Esophagus muscularis mucosa (tissue), 4 donors: ENCODE data around the gene FKBP1A. TPM values are rescaled to one million over a fixed set of nuclear protein-coding genes. Genes with fewer than 3 reads are reported as not detected.

ENCODE experiments used
- DNase-seq: peaks from one replicate; pipeline ENCODE4 v3.0.0-alpha.2; 2017; ENCODE audit errors: extremely low spot score
- H3K27ac ChIP-seq, 4 donors: fragments of 200-600 bp; sonication (generic); replicated peaks in 1 of 4; 1 replicate in 3 of 4; 2 replicates in 1 of 4; pipeline ENCODE4 v1.5.1; 2016 to 2019; ENCODE audit warnings: mild to moderate bottlenecking in 1 of 4
- H3K27me3 ChIP-seq, 4 donors: fragments of 200-600 bp; sonication (generic); one replicate each; pipeline versions ENCODE4 v1.5.1 to v1.6.0; 2016 to 2019
- H3K36me3 ChIP-seq, 4 donors: fragments of 200-600 bp; sonication (generic); one replicate each; pipeline ENCODE4 v1.5.1; 2016 to 2019
- H3K4me1 ChIP-seq, 4 donors: fragments of 200-600 bp; sonication (generic); one replicate each; pipeline ENCODE4 v1.5.1; 2016 to 2019
- H3K4me3 ChIP-seq, 4 donors: fragments of 200-600 bp; sonication (generic); 1 replicate in 2 of 4; 2 replicates in 2 of 4; pipeline ENCODE4 v1.5.1; 2016 to 2019; ENCODE audit warnings: mild to moderate bottlenecking in 4 of 4, moderate library complexity in 1 of 4
- H3K9me3 ChIP-seq, 4 donors: fragments of 200-600 bp; sonication (generic); 1 replicate in 3 of 4; 2 replicates in 1 of 4; pipeline ENCODE4 v1.5.1; 2016 to 2019
- CTCF ChIP-seq, 3 experiments: fragments of 200-600 bp in 2 of 3; fragments of 450-650 bp in 1 of 3; sonication (generic) in 2 of 3; IDR thresholded peaks; one replicate each; pipeline ENCODE4 v1.5.1; 2017 to 2019; ENCODE audit warnings: antibody characterized with exemption in 3 of 3, mild to moderate bottlenecking in 2 of 3, moderate library complexity in 1 of 3
- EP300 ChIP-seq: sonication (generic); formaldehyde crosslinking; IDR thresholded peaks from one replicate; pipeline ENCODE4 v1.6.1; 2017; ENCODE audit warnings: antibody characterized with exemption
- POLR2A ChIP-seq: fragments of 450-650 bp; IDR thresholded peaks from one replicate; pipeline ENCODE4 v1.6.1; 2017; ENCODE audit warnings: antibody characterized with exemption, moderate library complexity, mild to moderate bottlenecking, low read depth
- POLR2AphosphoS5 ChIP-seq, 2 donors: sonication (generic); formaldehyde crosslinking; IDR thresholded peaks; one replicate each; pipeline ENCODE4 v1.6.1; 2017; ENCODE audit warnings: antibody characterized with exemption in 2 of 2
- WGBS: methylation state at CpG from one replicate; pipeline ENCODE4 v1.1.5; 2018; 5-methylcytosine and 5-hydroxymethylcytosine counted together
- intact Hi-C: fragments of 100-400 bp; cut with DNase I; formaldehyde crosslinking; loops from one replicate; pipeline ENCODE4 v1.15.1; 2023
- total RNA-seq, 4 donors: library from RNA; depleted of rRNA; stranded (reverse); fragments of >200 nt; gene quantifications; one replicate each; pipeline versions ENCODE4 v1.1.0 to v1.2.1, GENCODE V29; 2016

Gene FKBP1A
- total RNA-seq, 4 donors from 2014 or later: 84.3 to 99.2 (median 89.8) TPM

- no peak for DNase-seq
- Histone ChIP-seq H3K27me3 (peaks cover 0 to 5% (median 0%) of the 10 kb centered on the region in 4 donors), H3K27ac (no peak overlapping the region), H3K9me3 (no peaks in the 10 kb centered on the region), H3K36me3 (peaks cover 0 to 6% (median 0%) of the 10 kb centered on the region in 4 donors), H3K4me3 (no peak overlapping the region), H3K4me1 (no peaks in the 10 kb centered on the region)
- WGBS: 24% methylated on average over 1 of the region's 1 CpG
- TF ChIP-seq EP300 (no peak), CTCF (IDR thresholded peaks at IDR 0.05) (no peak), POLR2A (no peak), POLR2AphosphoS5 (IDR thresholded peaks at IDR 0.05) (no peak)
- intact Hi-C loops: no loop called here
Observed at GRCh38 chr20:1431158-1431557, 38.3 kb upstream of the FKBP1A start.

DNA sequence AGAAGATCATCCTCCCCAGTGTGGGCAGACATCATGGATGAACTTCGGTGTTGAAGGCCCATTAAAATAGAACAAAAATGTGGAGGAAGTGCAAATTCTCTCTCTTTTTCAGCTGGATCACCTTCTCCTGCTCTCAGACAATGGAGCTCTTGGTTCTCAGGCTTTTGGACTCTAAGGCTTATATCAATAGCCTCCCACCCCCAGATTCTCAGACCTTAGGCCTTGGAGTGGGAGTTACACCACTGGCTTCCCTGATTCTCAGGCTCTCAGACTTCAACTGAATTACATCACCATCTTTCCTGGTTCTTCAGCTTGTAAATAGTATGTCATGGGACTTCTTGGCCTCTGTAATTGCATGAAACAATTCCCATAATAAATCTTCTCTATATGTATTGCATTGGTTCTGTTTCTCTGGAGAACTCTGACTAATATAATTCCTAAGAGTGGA, 37.2 kb upstream of the FKBP1A start:
- Histone ChIP-seq H3K27ac (no peak overlapping the region), H3K27me3 (peaks cover 0 to 6% (median 0%) of the 10 kb centered on the region in 4 donors), H3K9me3 (no peaks in the 10 kb centered on the region), H3K4me1 (no peaks in the 10 kb centered on the region), H3K4me3 (no peak overlapping the region), H3K36me3 (peaks cover 0 to 2% (median 0%) of the 10 kb centered on the region in 4 donors)
- intact Hi-C loops: no loop called here
- TF ChIP-seq CTCF (IDR thresholded peaks at IDR 0.05) (no peak), POLR2AphosphoS5 (IDR thresholded peaks at IDR 0.05) (no peak), EP300 (no peak), POLR2A (no peak)
- WGBS: 89% methylated on average over 1 of the region's 1 CpG
- no peak for DNase-seq

DNA sequence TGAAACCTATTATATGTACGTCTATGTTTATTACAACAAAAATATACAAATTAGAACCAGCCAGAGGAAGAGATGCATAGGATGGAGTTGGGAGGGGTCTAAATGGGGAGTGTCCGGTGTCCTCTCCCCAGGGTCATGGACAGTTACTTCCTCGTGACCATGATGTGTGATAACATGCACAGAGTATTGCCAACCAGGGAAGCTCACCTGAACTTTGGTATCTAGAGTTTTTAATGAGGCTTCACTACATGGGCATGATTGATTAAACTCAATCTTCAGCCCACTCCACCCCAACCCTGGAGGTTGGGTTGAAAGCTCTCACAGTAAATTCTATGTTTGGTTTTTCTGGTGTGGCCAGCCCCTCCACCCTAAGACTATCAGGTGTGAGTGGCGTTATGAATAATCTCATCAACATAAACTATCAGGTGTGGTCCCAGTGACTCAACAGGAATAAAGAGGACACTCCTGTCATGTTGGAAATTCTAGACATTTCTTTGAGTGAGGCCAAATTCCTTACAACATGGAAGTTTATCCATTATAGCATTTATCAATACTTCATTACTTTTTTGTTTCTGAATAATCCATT, 36.4 kb upstream of the FKBP1A start:
- DNase-seq: peak; percentile 29
- 88% methylated on average over 4 of the region's 4 CpGs for WGBS
- intact Hi-C loops: no loop called here
- H3K27me3 ChIP-seq: peaks cover 0 to 6% (median 0%) of the 10 kb centered on the region in 4 donors
- no peak overlapping the region for H3K27ac ChIP-seq
- no peaks in the 10 kb centered on the region for H3K9me3 ChIP-seq
- TF ChIP-seq POLR2A (no peak), POLR2AphosphoS5 (IDR thresholded peaks at IDR 0.05) (no peak), EP300 (no peak), CTCF (IDR thresholded peaks at IDR 0.05) (no peak)
- H3K36me3 ChIP-seq: no peaks in the 10 kb centered on the region
- H3K4me3 ChIP-seq: no peak overlapping the region
- no peaks in the 10 kb centered on the region for H3K4me1 ChIP-seq

- no peak overlapping the region for H3K4me3 ChIP-seq
- DNase-seq: peak; percentile 55
- H3K27ac ChIP-seq: no peak overlapping the region
- H3K4me1 ChIP-seq: no peaks in the 10 kb centered on the region
- TF ChIP-seq EP300 (no peak), POLR2AphosphoS5 (IDR thresholded peaks at IDR 0.05) (no peak), POLR2A (no peak), CTCF (IDR thresholded peaks at IDR 0.05) (no peak)
- H3K27me3 ChIP-seq: peaks cover 0 to 19% (median 0%) of the 10 kb centered on the region in 4 donors
- no peaks in the 10 kb centered on the region for H3K36me3 ChIP-seq
- intact Hi-C loops: no loop called here
- H3K9me3 ChIP-seq: no peaks in the 10 kb centered on the region
- WGBS: 29% methylated on average over 3 of the region's 3 CpGs
Observed at GRCh38 chr20:1427457-1428054, 34.7 kb upstream of the FKBP1A start.
